ENCODE measurements around the gene SORD.
"Not testable (repeated sequence)": the region's sequence is repeated elsewhere in the genome, so short reads cannot be mapped to it uniquely, and the experiment has no call there.

DNA sequence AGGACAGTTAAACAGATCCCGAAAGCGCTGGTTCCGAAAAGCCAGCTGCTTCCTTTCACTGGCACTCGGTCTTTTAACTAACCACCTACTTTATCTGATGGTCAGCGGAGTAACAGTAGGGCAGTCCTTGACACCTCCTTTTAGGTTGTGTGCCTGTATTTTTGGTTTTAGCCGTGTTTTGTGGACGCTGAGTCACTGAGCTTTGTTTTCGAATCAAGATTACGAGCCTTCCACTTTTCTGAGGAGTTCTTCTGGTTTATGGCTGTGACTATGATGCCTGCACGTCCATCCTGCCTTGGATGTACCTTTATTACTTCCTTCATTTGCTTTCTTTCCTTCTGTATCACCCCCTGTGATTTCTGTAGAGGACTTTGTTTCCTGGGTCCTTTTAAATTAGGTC is 59.4 kb downstream of the SORD start:
- TF ChIP-seq POLR2A (IDR thresholded peaks at IDR 0.05) = not testable (repeated sequence)
- TF ChIP-seq, protein P1, sequence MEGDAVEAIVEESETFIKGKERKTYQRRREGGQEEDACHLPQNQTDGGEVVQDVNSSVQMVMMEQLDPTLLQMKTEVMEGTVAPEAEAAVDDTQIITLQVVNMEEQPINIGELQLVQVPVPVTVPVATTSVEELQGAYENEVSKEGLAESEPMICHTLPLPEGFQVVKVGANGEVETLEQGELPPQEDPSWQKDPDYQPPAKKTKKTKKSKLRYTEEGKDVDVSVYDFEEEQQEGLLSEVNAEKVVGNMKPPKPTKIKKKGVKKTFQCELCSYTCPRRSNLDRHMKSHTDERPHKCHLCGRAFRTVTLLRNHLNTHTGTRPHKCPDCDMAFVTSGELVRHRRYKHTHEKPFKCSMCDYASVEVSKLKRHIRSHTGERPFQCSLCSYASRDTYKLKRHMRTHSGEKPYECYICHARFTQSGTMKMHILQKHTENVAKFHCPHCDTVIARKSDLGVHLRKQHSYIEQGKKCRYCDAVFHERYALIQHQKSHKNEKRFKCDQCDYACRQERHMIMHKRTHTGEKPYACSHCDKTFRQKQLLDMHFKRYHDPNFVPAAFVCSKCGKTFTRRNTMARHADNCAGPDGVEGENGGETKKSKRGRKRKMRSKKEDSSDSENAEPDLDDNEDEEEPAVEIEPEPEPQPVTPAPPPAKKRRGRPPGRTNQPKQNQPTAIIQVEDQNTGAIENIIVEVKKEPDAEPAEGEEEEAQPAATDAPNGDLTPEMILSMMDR (IDR thresholded peaks at IDR 0.05) = not testable (repeated sequence)
